H1 (cell line): ENCODE measurements around the gene REPIN1. TPM values are rescaled to one million over a fixed set of nuclear protein-coding genes. Genes with fewer than 3 reads are reported as not detected.

Experiments
- CTCF ChIA-PET: fragments of 300-600 bp; sonication (Branson Sonifier 250); formaldehyde crosslinking; loops from one replicate; lab custom pipeline; 2021; ENCODE audit not compliant: partially characterized antibody; lab: Charles Lee
- POLR2A ChIA-PET: fragments of 300-600 bp; sonication (Branson Sonifier 250); formaldehyde crosslinking; loops from one replicate; lab custom pipeline; 2021; ENCODE audit warnings: inconsistent platforms; ENCODE audit not compliant: partially characterized antibody; lab: Charles Lee
- DNase-seq, 2 experiments: peaks; one replicate each; pipeline versions ENCODE4 v3.0.0 to v3.0.0-alpha.2; 2010 to 2022; ENCODE audit warnings: low spot score in 2 of 2, low read depth in 1 of 2, mixed read lengths in 1 of 2
- FAIRE-seq: peaks from 2 replicates; lab custom pipeline; 2011; peaks lifted over from hg19 to GRCh38; lab: Jason Lieb, UNC
- H2AFZ ChIP-seq: 2 replicates; pipeline ENCODE4 v1.8.1; 2012; ENCODE audit warnings: low read length, inconsistent platforms
- H2AK5ac ChIP-seq: 2 replicates; pipeline ENCODE4 v1.6.1; 2013; ENCODE audit warnings: low read depth, low read length
- H2BK120ac ChIP-seq: replicated peaks from 2 replicates; pipeline ENCODE3; 2013; ENCODE audit warnings: low read depth, low read length, inconsistent platforms
- H2BK12ac ChIP-seq: 2 replicates; pipeline ENCODE4 v1.6.1; 2013; ENCODE audit warnings: low read depth, low read length
- H2BK15ac ChIP-seq: 2 replicates; pipeline ENCODE4 v1.6.1; 2013; ENCODE audit warnings: low read length
- H2BK20ac ChIP-seq: 2 replicates; pipeline ENCODE4 v1.6.1; 2013; ENCODE audit warnings: low read length
- H2BK5ac ChIP-seq: 2 replicates; pipeline ENCODE4 v1.6.1; 2013; ENCODE audit warnings: low read depth, low read length
- H3K14ac ChIP-seq: 2 replicates; pipeline ENCODE4 v1.6.1; 2013; ENCODE audit warnings: inconsistent platforms; ENCODE audit not compliant: insufficient read length
- H3K18ac ChIP-seq: 2 replicates; pipeline ENCODE4 v1.6.1; 2013; ENCODE audit warnings: low read length; ENCODE audit errors: extremely low read depth
- H3K23ac ChIP-seq: 2 replicates; pipeline ENCODE4 v1.6.1; 2013; ENCODE audit warnings: inconsistent platforms; ENCODE audit not compliant: insufficient read length
- H3K23me2 ChIP-seq: 2 replicates; pipeline ENCODE4 v1.6.1; 2013; ENCODE audit warnings: low read depth, low read length
- H3K27ac ChIP-seq: 2 replicates; pipeline ENCODE4 v1.6.1; 2011; ENCODE audit warnings: low read depth, low read length, inconsistent platforms
- H3K27me3 ChIP-seq, 4 experiments: replicated peaks in 1 of 4; 1 replicate in 1 of 4; 2 replicates in 3 of 4; pipeline versions ENCODE4 v1.6.1 to v1.8.1; 2011 to 2013; ENCODE audit warnings: low read length in 3 of 4, mild to moderate bottlenecking in 3 of 4, inconsistent platforms in 2 of 4, mixed read lengths in 2 of 4, moderate library complexity in 1 of 4; ENCODE audit not compliant: control insufficient read depth in 3 of 4, insufficient read depth in 3 of 4; ENCODE audit errors: extremely low read depth in 1 of 4
- H3K36me3 ChIP-seq, 4 experiments: 2 replicates each; pipeline versions ENCODE4 v1.6.1 to v1.8.1; 2011 to 2013; ENCODE audit warnings: mild to moderate bottlenecking in 4 of 4, low read length in 3 of 4, moderate library complexity in 2 of 4, control low read depth in 1 of 4, inconsistent platforms in 1 of 4; ENCODE audit not compliant: insufficient read depth in 4 of 4, control insufficient read depth in 2 of 4
- H3K4ac ChIP-seq: replicated peaks from 2 replicates; pipeline ENCODE3; 2013; ENCODE audit warnings: low read length, low read depth, mixed read lengths, inconsistent platforms; ENCODE audit not compliant: insufficient read length
- H3K4me1 ChIP-seq, 4 experiments: replicated peaks in 1 of 4; 1 replicate in 1 of 4; 2 replicates in 3 of 4; pipeline versions ENCODE4 v1.6.1 to v1.8.1; 2011 to 2013; ENCODE audit warnings: low read length in 3 of 4, inconsistent platforms in 2 of 4, mixed read lengths in 1 of 4; ENCODE audit not compliant: insufficient read depth in 4 of 4, control insufficient read depth in 3 of 4
- H3K4me2 ChIP-seq, 2 experiments: 2 replicates each; pipeline versions ENCODE4 v1.6.1 to v1.8.1; 2011 to 2013; ENCODE audit warnings: low read depth in 2 of 2, low read length in 2 of 2, control low read depth in 1 of 2, inconsistent platforms in 1 of 2, mild to moderate bottlenecking in 1 of 2; ENCODE audit not compliant: insufficient read depth in 1 of 2
- H3K4me3 ChIP-seq, 4 experiments: fragments of 200-600, 300-600 bp in 1 of 4; sonication (generic), shearing (Covaris generic), sonication (Bioruptor Twin) in 1 of 4; 2 replicates each; pipeline versions ENCODE4 v1.5.1 to v1.8.1; 2011 to 2016; ENCODE audit warnings: low read length in 4 of 4, low read depth in 3 of 4, control low read depth in 2 of 4, inconsistent platforms in 2 of 4, mild to moderate bottlenecking in 2 of 4, mixed read lengths in 1 of 4, moderate library complexity in 1 of 4; ENCODE audit not compliant: insufficient read depth in 2 of 4; ENCODE audit errors: extremely low read depth in 1 of 4
- H3K56ac ChIP-seq: replicated peaks from 2 replicates; pipeline ENCODE3; 2013; ENCODE audit warnings: low read depth, mild to moderate bottlenecking, mixed read lengths, low read length, inconsistent platforms; ENCODE audit not compliant: insufficient read length
- H3K79me1 ChIP-seq: 2 replicates; pipeline ENCODE4 v1.6.1; 2013; ENCODE audit warnings: low read depth, low read length, control low read depth
- H3K79me2 ChIP-seq, 2 experiments: 2 replicates each; pipeline versions ENCODE4 v1.6.1 to v1.8.1; 2012 to 2013; ENCODE audit warnings: low read length in 2 of 2, mild to moderate bottlenecking in 2 of 2, inconsistent platforms in 1 of 2; ENCODE audit not compliant: insufficient read depth in 2 of 2, control insufficient read depth in 1 of 2
- H3K9ac ChIP-seq, 4 experiments: replicated peaks in 1 of 4; 1 replicate in 1 of 4; 2 replicates in 3 of 4; pipeline versions ENCODE4 v1.6.1 to v1.8.1; 2011 to 2013; ENCODE audit warnings: low read depth in 3 of 4, low read length in 3 of 4, control low read depth in 2 of 4, mild to moderate bottlenecking in 2 of 4, moderate library complexity in 2 of 4, inconsistent platforms in 1 of 4; ENCODE audit errors: extremely low read depth in 1 of 4
- H3K9me3 ChIP-seq, 2 experiments: 2 replicates each; pipeline versions ENCODE4 v1.6.1 to v1.8.1; 2012 to 2013; ENCODE audit warnings: mild to moderate bottlenecking in 2 of 2, moderate library complexity in 2 of 2, control low read depth in 1 of 2, inconsistent platforms in 1 of 2, low read depth in 1 of 2, low read length in 1 of 2, mixed read lengths in 1 of 2; ENCODE audit not compliant: insufficient read depth in 2 of 2
- H4K20me1 ChIP-seq, 2 experiments: replicated peaks in 1 of 2; 2 replicates each; pipeline versions ENCODE3 to v1.8.1; 2011 to 2013; ENCODE audit warnings: inconsistent platforms in 2 of 2, low read length in 2 of 2, mild to moderate bottlenecking in 1 of 2; ENCODE audit not compliant: insufficient read depth in 2 of 2, control insufficient read depth in 1 of 2
- H4K5ac ChIP-seq: 2 replicates; pipeline ENCODE4 v1.6.1; 2013; ENCODE audit warnings: low read length, low read depth, mixed read lengths, inconsistent platforms; ENCODE audit not compliant: insufficient read length
- H4K8ac ChIP-seq: 2 replicates; pipeline ENCODE4 v1.8.0; 2013; ENCODE audit warnings: mild to moderate bottlenecking, moderate library complexity, low read length, inconsistent platforms; ENCODE audit not compliant: insufficient read depth; ENCODE audit errors: extremely low read depth
- H4K91ac ChIP-seq: replicated peaks from 2 replicates; pipeline ENCODE3; 2013; ENCODE audit warnings: low read length, mixed read lengths, inconsistent platforms; ENCODE audit not compliant: insufficient read length
- BRCA1 ChIP-seq: IDR thresholded peaks from 2 replicates; pipeline ENCODE4 v1.6.1; 2012; ENCODE audit warnings: low read depth, low read length, improper control_type of control experiment
- EZH2 ChIP-seq: fragments of 200-600 bp; sonication (generic); IDR thresholded peaks from 2 replicates; pipeline ENCODE4 v1.7.1; 2012; ENCODE audit warnings: low read depth, mild to moderate bottlenecking, moderate library complexity, low read length, inconsistent platforms; ENCODE audit not compliant: severe bottlenecking
- RNF2 ChIP-seq: fragments of 200-900, 300-1000 bp; sonication (generic); IDR thresholded peaks from 2 replicates; pipeline ENCODE4 v1.7.1; 2016; ENCODE audit warnings: borderline replicate concordance, low read depth, mild to moderate bottlenecking, antibody characterized with exemption, low read length; ENCODE audit not compliant: poor library complexity, severe bottlenecking; ENCODE audit errors: missing control alignments
- SIX5 ChIP-seq: IDR thresholded peaks from 2 replicates; pipeline ENCODE4 v1.6.1; 2011; ENCODE audit warnings: mild to moderate bottlenecking, low read depth, low read length
- SRF ChIP-seq: IDR thresholded peaks from 2 replicates; pipeline ENCODE4 v1.6.1; 2011; ENCODE audit warnings: mild to moderate bottlenecking, low read depth, low read length, moderate library complexity
- WGBS, 2 experiments: shearing (Covaris generic) in 1 of 2; methylation state at CpG; one replicate each; pipeline versions ENCODE4 v1.1.6 to v1.1.7; 2013 to 2015; ENCODE audit warnings: low lambda C conversion rate in 2 of 2, mixed read lengths in 2 of 2, inconsistent platforms in 1 of 2, low coverage in 1 of 2, missing lambda C conversion rate in 1 of 2; ENCODE audit not compliant: insufficient replicate concordance in 2 of 2, insufficient coverage in 1 of 2, insufficient read length in 1 of 2; ENCODE audit errors: extremely low coverage in 1 of 2, missing lambda C conversion rate in 1 of 2; 5-methylcytosine and 5-hydroxymethylcytosine counted together
- polyA plus RNA-seq, 7 experiments: library from polyadenylated mRNA; depleted of rRNA in 3 of 7; stranded (reverse) in 5 of 7; unstranded in 2 of 7; fragments of >200 nt in 5 of 7; fragments of 200-250 nt in 2 of 7; gene quantifications; 1 replicate in 5 of 7; 2 replicates in 1 of 7; 4 replicates in 1 of 7; pipeline versions ENCODE4 v1.2.1 to v1.2.3, GENCODE V29; 2011 to 2013; ENCODE audit warnings: missing spikeins in 2 of 7, mixed read lengths in 2 of 7
- total RNA-seq: library from RNA; stranded (reverse); fragmentation: NEBNext Ultra II Directional; extraction: Animal tissue kit (Norgen Biotek cat#: 25700); gene quantifications from 2 replicates; pipeline ENCODE4 v1.2.1, GENCODE V29; 2021

The REPIN1 gene
- total and polyA plus RNA-seq, 2 of the 8 experiments (the other 6 are each of a cell fraction or from before 2014, with no cell fraction given), result 98.6 to 125 TPM

GRCh38 chr7:150343225-150343624 is 25.4 kb upstream of the REPIN1 start:
- POLR2A ChIA-PET, result interaction anchor here (1.0 to 2.3 kb wide), 6 partner anchors 8 to 61 kb away, joined by 4 to 19 read pairs (median 4); partner anchors contain the start of gene REPIN1
- Histone ChIP-seq H2BK12ac (no peak overlapping the region), H3K9ac (no peak overlapping the region), H2BK15ac (no peak overlapping the region), H3K9me3 (peaks cover 0 to 11% of the 10 kb centered on the region in 2 experiments; a peak in 3 of 4 replicates), H3K79me2 (peaks cover 0 to 22% of the 10 kb centered on the region in 2 experiments; a peak in 2 of 4 replicates), H2BK20ac (no peak overlapping the region; the same call in 1 of the 2 replicates), H4K20me1 (peaks cover 6 to 13% of the 10 kb centered on the region in 2 experiments), H3K27me3 (peaks cover 0 to 26% (median 21%) of the 10 kb centered on the region in 4 experiments; a peak in 6 of 7 replicates), H2BK120ac (no peak overlapping the region), H3K23ac (no peak overlapping the region), H2BK5ac (no peak overlapping the region), H3K23me2 (peaks cover 19% of the 10 kb centered on the region), H2AK5ac (no peak overlapping the region), H3K4me1 (peaks cover 4 to 39% (median 20%) of the 10 kb centered on the region in 4 experiments), H4K5ac (no peak overlapping the region), H3K4me3 (no peak overlapping the region), H3K18ac (no peak overlapping the region), H3K4ac (no peak overlapping the region), H3K4me2 (no peak overlapping the region; a peak in 1 of 4 replicates), H4K8ac (no peak overlapping the region), H3K36me3 (peaks cover 0 to 12% (median 0%) of the 10 kb centered on the region in 4 experiments; a peak in 2 of 8 replicates), H4K91ac (no peak overlapping the region), H3K79me1 (peaks cover 6% of the 10 kb centered on the region), H3K14ac (no peak overlapping the region)
- DNase-seq (no peak), FAIRE-seq (no peak)
- CTCF ChIA-PET, result interaction anchor here (0.9 to 5.2 kb wide), 3 partner anchors 12 to 63 kb away, joined by 3 to 41 read pairs (median 6); a partner anchor contains a TSS
- 75% methylated on average over 2 of the region's 2 CpGs; no CpG with 5 or more reads in 1 of the 2 experiments for WGBS, 2 experiments
- TF ChIP-seq RNF2, result no peak
- no peak for TF ChIP-seq SIX5
- no peak for TF ChIP-seq SRF
- no peak for TF ChIP-seq BRCA1
- no peak for TF ChIP-seq EZH2
- TF ChIP-seq, all 59 proteins: peak for 0
- no peak overlapping the region for H3K56ac ChIP-seq
- H3K27ac ChIP-seq, result no peak overlapping the region
- H2AFZ ChIP-seq, result no peak overlapping the region
